GM12878 (cell line): ENCODE data around the gene UNC80. TPM values are rescaled to one million over a fixed set of nuclear protein-coding genes. Genes with fewer than 3 reads are reported as not detected.

Experiments
- ATAC-seq: fragments of 200-7000 bp; cut with Tn5 transposase; 3 replicates; pipeline ENCODE4 v1.9.1; 2020; ENCODE audit warnings: mild to moderate bottlenecking, moderate library complexity
- BruUV-seq: library from RNA; stranded (reverse); fragments of 400-500 nt; replicated peaks from 2 replicates; lab custom pipeline; 2021; lab: Mats Ljungman, UMichigan
- CTCF ChIA-PET: fragments of 300-600 bp; sonication (Branson Sonifier 250); formaldehyde crosslinking; extraction: SDS; loops from one replicate; lab custom pipeline; 2021; ENCODE audit warnings: inconsistent platforms; lab: Yijun Ruan, JAX
- POLR2A ChIA-PET: fragments of 350-600 bp; formaldehyde crosslinking; extraction: SDS; loops from one replicate; lab custom pipeline; 2021; ENCODE audit warnings: inconsistent platforms; lab: Charles Lee
- RAD21 ChIA-PET: fragments of 300-600 bp; sonication (Branson Sonifier 250); formaldehyde crosslinking; loops from one replicate; lab custom pipeline; 2023; ENCODE audit warnings: antibody characterized with exemption; ENCODE audit not compliant: unreplicated experiment; lab: Charles Lee
- SMC1A ChIA-PET: fragments of 300-600 bp; sonication (Branson Sonifier 250); formaldehyde crosslinking; loops from one replicate; lab custom pipeline; 2023; ENCODE audit not compliant: unreplicated experiment, uncharacterized antibody; lab: Charles Lee
- DNase-seq: peaks from one replicate; pipeline ENCODE4 v3.0.0-alpha.2; 2011; ENCODE audit warnings: low read depth, low spot score
- FAIRE-seq: peaks from 3 replicates; lab custom pipeline; 2011; peaks lifted over from hg19 to GRCh38; lab: Jason Lieb, UNC
- H2AFZ ChIP-seq: 2 replicates; pipeline ENCODE4 v1.6.0; 2011; ENCODE audit warnings: low read depth, low read length, control low read depth; ENCODE audit not compliant: control insufficient read depth
- H3K27ac ChIP-seq: 2 replicates; pipeline ENCODE4 v1.5.1; 2011; ENCODE audit warnings: control low read depth; ENCODE audit not compliant: control insufficient read depth, insufficient read depth
- H3K27me3 ChIP-seq, 2 experiments: replicated peaks in 1 of 2; 2 replicates each; pipeline versions ENCODE4 v1.6.0 to v1.6.1; 2011; ENCODE audit warnings: low read length in 1 of 2; ENCODE audit not compliant: control insufficient read depth in 2 of 2, insufficient read depth in 2 of 2
- H3K36me3 ChIP-seq, 2 experiments: 2 replicates each; pipeline ENCODE4 v1.5.1; 2011; ENCODE audit warnings: low read length in 1 of 2; ENCODE audit not compliant: control insufficient read depth in 2 of 2, insufficient read depth in 2 of 2
- H3K4me1 ChIP-seq: 2 replicates; pipeline ENCODE4 v1.6.1; 2011; ENCODE audit warnings: mild to moderate bottlenecking, low read length, moderate library complexity, mixed read lengths; ENCODE audit not compliant: control insufficient read depth, insufficient read depth
- H3K4me2 ChIP-seq: 2 replicates; pipeline ENCODE4 v1.6.0; 2011; ENCODE audit warnings: control low read depth; ENCODE audit not compliant: control insufficient read depth, insufficient read depth
- H3K4me3 ChIP-seq: fragments of 200-600 bp; sonication (generic); 2 replicates; pipeline ENCODE4 v1.5.1; 2016
- H3K79me2 ChIP-seq: 2 replicates; pipeline ENCODE4 v1.6.0; 2011; ENCODE audit warnings: low read length; ENCODE audit not compliant: control insufficient read depth, insufficient read depth
- H3K9ac ChIP-seq: 2 replicates; pipeline ENCODE4 v1.8.0; 2011; ENCODE audit warnings: low read length, control low read depth, mixed read lengths; ENCODE audit not compliant: control insufficient read depth, insufficient read depth
- H3K9me3 ChIP-seq: replicated peaks from 3 replicates; pipeline ENCODE4 v1.5.1; 2011; ENCODE audit warnings: mild to moderate bottlenecking, low read length; ENCODE audit not compliant: control insufficient read depth, insufficient read depth
- H4K20me1 ChIP-seq: 2 replicates; pipeline ENCODE4 v1.6.0; 2011; ENCODE audit not compliant: control insufficient read depth, insufficient read depth
- BMI1 ChIP-seq: fragments of 450-650 bp; IDR thresholded peaks from 2 replicates; pipeline ENCODE4 v1.6.1; 2016; ENCODE audit warnings: mild to moderate bottlenecking, moderate library complexity, borderline replicate concordance
- CREM ChIP-seq: IDR thresholded peaks from 2 replicates; pipeline ENCODE4 v1.6.1; 2014; ENCODE audit warnings: antibody characterized with exemption, low read depth
- HDGF ChIP-seq: fragments of 450-650 bp; IDR thresholded peaks from 2 replicates; pipeline ENCODE4 v1.6.1; 2016; ENCODE audit warnings: antibody characterized with exemption
- NBN ChIP-seq: fragments of 450-650 bp; IDR thresholded peaks from 2 replicates; pipeline ENCODE4 v1.6.1; 2016
- RB1 ChIP-seq: fragments of 450-650 bp; formaldehyde crosslinking; IDR thresholded peaks from 2 replicates; pipeline ENCODE4 v1.6.1; 2017; ENCODE audit warnings: mild to moderate bottlenecking, borderline replicate concordance
- RUNX3 ChIP-seq: IDR thresholded peaks from 2 replicates; pipeline ENCODE4 v1.6.1; 2012; ENCODE audit warnings: low read length, inconsistent platforms
- YY1 ChIP-seq: IDR thresholded peaks from 2 replicates; pipeline ENCODE4 v1.6.1; 2011; ENCODE audit warnings: low read depth, mild to moderate bottlenecking, low read length
- ZBTB33 ChIP-seq: fragments of 450-650 bp; IDR thresholded peaks from 2 replicates; pipeline ENCODE4 v1.6.1; 2017; ENCODE audit warnings: mild to moderate bottlenecking
- WGBS: methylation state at CpG from one replicate; pipeline ENCODE4 v1.1.6; 2016; ENCODE audit warnings: low lambda C conversion rate; ENCODE audit not compliant: insufficient replicate concordance, insufficient coverage; ENCODE audit errors: missing lambda C conversion rate; 5-methylcytosine and 5-hydroxymethylcytosine counted together
- in situ Hi-C: fragments of 300-500 bp; cut with MboI; formaldehyde crosslinking; loops from 9 replicates; pipeline ENCODE4 v1.14.3; 2018; ENCODE audit warnings: mixed read lengths
- intact Hi-C: fragments of 100-400 bp; cut with micrococcal nuclease; formaldehyde crosslinking; loops from one replicate; pipeline ENCODE4 v1.14.2; 2022; ENCODE audit not compliant: unreplicated experiment
- polyA plus RNA-seq, 11 experiments: library from polyadenylated mRNA; depleted of rRNA in 4 of 11; unstranded in 6 of 11; stranded (reverse) in 5 of 11; fragments of >200 nt; fragmentation: Nextera tagmentation in 4 of 11; fragmentation: Illumina TruSeq in 1 of 11; extraction: Ambion mirVana in 4 of 11; extraction: Trizol in 1 of 11; gene quantifications; 1 replicate in 1 of 11; 2 replicates in 10 of 11; pipeline versions ENCODE4 v1.2.1 to v1.2.3, GENCODE V29; 2011 to 2016; ENCODE audit warnings: inconsistent platforms in 2 of 11, missing spikeins in 2 of 11, low read depth in 1 of 11
- total RNA-seq, 4 experiments: library from RNA; depleted of rRNA in 3 of 4; stranded (reverse); fragments of >200 nt in 3 of 4; fragmentation: Illumina TruSeq in 1 of 4; extraction: Trizol in 1 of 4; gene quantifications; 2 replicates each; pipeline versions ENCODE4 v1.2.1 to v1.2.3, GENCODE V29; 2013 to 2021

Gene UNC80
- total and polyA plus RNA-seq, 10 of the 15 experiments (the other 5 are each of a cell fraction or from before 2014, with no cell fraction given): not detected

GRCh38 chr2:209929369-209929768 lies 157.7 kb downstream of the UNC80 start:
- no peak overlapping the region for H3K9ac ChIP-seq
- in situ Hi-C loops: no loop called here
- ATAC-seq (no peak), DNase-seq (no peak), FAIRE-seq (no peak)
- ChIA-PET POLR2A (no interaction called here), SMC1A (no interaction called here), CTCF (no interaction called here), RAD21 (no interaction called here)
- no peaks in the 10 kb centered on the region for H3K9me3 ChIP-seq
- 24% methylated on average over 2 of the region's 2 CpGs for WGBS
- intact Hi-C loops: no loop called here
- TF ChIP-seq HDGF (no peak), YY1 (no peak), NBN (no peak), ZBTB33 (no peak), RB1 (no peak), CREM (no peak), RUNX3 (no peak), BMI1 (no peak)
- no peak overlapping the region for H2AFZ ChIP-seq
- H3K27ac ChIP-seq: no peak overlapping the region
- H3K27me3 ChIP-seq: no peaks in the 10 kb centered on the region; a peak in 1 of 4 replicates
- no peaks in the 10 kb centered on the region for H4K20me1 ChIP-seq
- H3K79me2 ChIP-seq: no peaks in the 10 kb centered on the region
- no peak overlapping the region for H3K4me3 ChIP-seq
- H3K4me1 ChIP-seq: no peaks in the 10 kb centered on the region
- BruUV-seq: no TSS peak
- no peaks in the 10 kb centered on the region for H3K36me3 ChIP-seq
- H3K4me2 ChIP-seq: no peak overlapping the region
